Frontal cortex (tissue), 4 donors: ENCODE results near the gene C11orf54. TPM values are rescaled to one million over a fixed set of nuclear protein-coding genes. Genes with fewer than 3 reads are reported as not detected.

ENCODE experiments used
- DNase-seq, 2 donors: peaks; one replicate each; pipeline ENCODE4 v3.0.0; 2012; ENCODE audit warnings: low spot score in 2 of 2
- FAIRE-seq: peaks from 2 replicates; lab custom pipeline; 2012; peaks lifted over from hg19 to GRCh38; lab: Jason Lieb, UNC
- small RNA-seq: library from RNA; depleted of rRNA; stranded (forward); fragments of <200 nt; gene quantifications from one replicate; pipeline ENCODE3, GENCODE V24; 2014
- total RNA-seq: library from RNA; depleted of rRNA; stranded (reverse); fragments of >200 nt; gene quantifications from one replicate; pipeline ENCODE4 v1.2.3, GENCODE V29; 2014
- donor health status: control.
- donor health status: control.
- donor health status: control.

The C11orf54 gene
- total RNA-seq, 1 donor from 2014 or later: 37.5 TPM

GRCh38 chr11:93813974-93814373, 72.5 kb downstream of the C11orf54 start:
- DNase-seq (no peak), FAIRE-seq (no peak)

Small RNA genes within 50 kb of the gene (small RNA-seq; reads per million reads assigned to genes)
- gene RF00019: not detected
- gene RF00493: 48.4 reads per million, percentile 98 among the genes with 10 or more reads in this experiment
- not detected for gene SCARNA9
- gene SNORA1: not detected
- gene SNORA18: not detected
- gene SNORA25: not detected
- gene SNORA32: not detected
- gene SNORA40: not detected
- not detected for gene SNORA8
- gene SNORD5: not detected
- 457 reads per million, percentile 99 among the genes with 10 or more reads in this experiment for gene SNORD6

Other genes with a start within 250 kb of the C11orf54 start
- 2.9 TPM for gene SMCO4, start 198.3 kb upstream of the C11orf54 start, total RNA-seq
- gene CEP295, start 80.0 kb upstream of the C11orf54 start, total RNA-seq: 36.3 TPM
- gene TAF1D, start 177 bp upstream of the C11orf54 start, total RNA-seq: 134 TPM
- gene MED17, start 42.6 kb downstream of the C11orf54 start, total RNA-seq: 71.3 TPM
- gene VSTM5, start 108.9 kb downstream of the C11orf54 start, total RNA-seq: 1.2 TPM